CD4-positive, alpha-beta T cell (primary cell): ENCODE results near the gene KRTAP10-2. TPM values are rescaled to one million over a fixed set of nuclear protein-coding genes. Genes with fewer than 3 reads are reported as not detected.

Source experiments
- ATAC-seq: fragments of 200-7000 bp; cut with Tn5 transposase; one replicate; pipeline ENCODE4 v1.10.0; 2022; ENCODE audit warnings: mild to moderate bottlenecking; ENCODE audit not compliant: poor library complexity
- CTCF ChIA-PET: fragments of 350-600 bp; sonication (Branson Sonifier 250); formaldehyde crosslinking; loops from one replicate; lab custom pipeline; 2021; ENCODE audit warnings: antibody characterized with exemption, inconsistent platforms; lab: Charles Lee
- POLR2A ChIA-PET: fragments of 350-600 bp; sonication (Branson Sonifier 250); formaldehyde crosslinking; loops from one replicate; lab custom pipeline; 2021; ENCODE audit warnings: antibody characterized with exemption, inconsistent platforms; lab: Charles Lee
- DNase-seq, 14 experiments: peaks; one replicate each; pipeline ENCODE4 v3.0.0-alpha.2; 2013 to 2020; ENCODE audit warnings: mixed read lengths in 2 of 14
- H3K27ac ChIP-seq, 2 donors: one replicate each; pipeline versions ENCODE4 v1.5.1 to v1.7.0; 2013; ENCODE audit warnings: low read length in 2 of 2, low read depth in 1 of 2, mild to moderate bottlenecking in 1 of 2
- H3K27me3 ChIP-seq, 2 experiments: 1 replicate in 1 of 2; 2 replicates in 1 of 2; pipeline versions ENCODE4 v1.6.1 to v1.7.0; 2013; ENCODE audit warnings: low read length in 2 of 2, control low read depth in 1 of 2, mild to moderate bottlenecking in 1 of 2, moderate library complexity in 1 of 2; ENCODE audit not compliant: insufficient read depth in 2 of 2, control insufficient read depth in 1 of 2
- H3K36me3 ChIP-seq: one replicate; pipeline ENCODE4 v1.6.1; 2013; ENCODE audit warnings: low read length, control low read depth; ENCODE audit not compliant: insufficient read depth
- H3K4me1 ChIP-seq: one replicate; pipeline ENCODE4 v1.6.1; 2013; ENCODE audit warnings: low read length, control low read depth; ENCODE audit not compliant: insufficient read depth
- H3K4me3 ChIP-seq: one replicate; pipeline ENCODE4 v1.5.1; 2013; ENCODE audit warnings: mild to moderate bottlenecking, low read length, moderate library complexity
- H3K9me3 ChIP-seq, 2 experiments: 1 replicate in 1 of 2; 2 replicates in 1 of 2; pipeline versions ENCODE4 v1.6.1 to v1.7.0; 2013; ENCODE audit warnings: low read length in 2 of 2, mild to moderate bottlenecking in 2 of 2, control low read depth in 1 of 2, moderate library complexity in 1 of 2; ENCODE audit not compliant: control insufficient read depth in 1 of 2, insufficient read depth in 1 of 2
- H3K27ac Mint-ChIP-seq: one replicate; pipeline ENCODE4 v1.8.0; 2020; ENCODE audit warnings: mixed read lengths
- H3K27me3 Mint-ChIP-seq: one replicate; pipeline ENCODE4 v1.8.0; 2021; ENCODE audit warnings: mixed read lengths
- H3K36me3 Mint-ChIP-seq: one replicate; pipeline ENCODE4 v1.8.0; 2021; ENCODE audit warnings: low read depth, mixed read lengths
- H3K4me1 Mint-ChIP-seq: one replicate; pipeline ENCODE4 v1.8.0; 2021; ENCODE audit warnings: low read depth, mixed read lengths
- H3K4me3 Mint-ChIP-seq: one replicate; pipeline ENCODE4 v1.8.0; 2020; ENCODE audit warnings: mild to moderate bottlenecking, mixed read lengths
- H3K9me3 Mint-ChIP-seq: one replicate; pipeline ENCODE4 v1.8.0; 2020; ENCODE audit warnings: mixed read lengths
- CTCF ChIP-seq: fragments of 200-600 bp; IDR thresholded peaks from one replicate; pipeline ENCODE4 v1.8.0; 2022; ENCODE audit warnings: antibody characterized with exemption, mild to moderate bottlenecking
- intact Hi-C, 2 experiments: fragments of 100-400 bp; cut with DNase I in 1 of 2; cut with micrococcal nuclease in 1 of 2; formaldehyde crosslinking; loops; one replicate each; pipeline versions ENCODE4 v1.15.1 to v1.9.0; 2023 to 2025; cut with DNase I, micrococcal nuclease
- total RNA-seq, 174 experiments: library from RNA in 2 of 174; stranded (reverse) in 2 of 174; gene quantifications; one replicate each; pipeline ENCODE4 v1.2.3 and lab custom pipeline; 2021 to 2026

The KRTAP10-2 gene
- total RNA-seq, 2 experiments from 2014 or later, result not detected

- H3K4me3 ChIP-seq, result no peak overlapping the region
- no peak overlapping the region for H3K27ac Mint-ChIP-seq
- no peak overlapping the region for H3K4me3 Mint-ChIP-seq
- H3K4me1 ChIP-seq, result peaks cover 2% of the 10 kb centered on the region
- ChIA-PET POLR2A (no interaction called here), CTCF (no interaction called here)
- ATAC-seq, result no peak
- no peak overlapping the region for H3K27ac ChIP-seq
- intact Hi-C loops, result no loop called here
- no peaks in the 10 kb centered on the region for H3K27me3 ChIP-seq
- peaks cover 3% of the 10 kb centered on the region for H3K9me3 Mint-ChIP-seq
- no peak for DNase-seq
- peaks cover 0 to 18% of the 10 kb centered on the region in 2 experiments for H3K9me3 ChIP-seq
- peaks cover 5% of the 10 kb centered on the region for H3K27me3 Mint-ChIP-seq
- H3K4me1 Mint-ChIP-seq, result peaks cover 9% of the 10 kb centered on the region
- H3K36me3 ChIP-seq, result no peaks in the 10 kb centered on the region
- TF ChIP-seq CTCF, result no peak
- no peaks in the 10 kb centered on the region for H3K36me3 Mint-ChIP-seq
Measured at GRCh38 chr21:44569861-44570517, 18.7 kb upstream of the KRTAP10-2 start.

GRCh38 chr21:44568667-44569556 is 17.6 kb upstream of the KRTAP10-2 start:
- H3K4me3 ChIP-seq, result no peak overlapping the region
- DNase-seq (peak in 1 of 14 experiments; percentile 7), ATAC-seq (no peak)
- no peaks in the 10 kb centered on the region for H3K4me1 ChIP-seq
- ChIA-PET CTCF (no interaction called here), POLR2A (no interaction called here)
- peaks cover 0 to 10% of the 10 kb centered on the region in 2 experiments for H3K9me3 ChIP-seq
- no peaks in the 10 kb centered on the region for H3K36me3 Mint-ChIP-seq
- intact Hi-C loops, result no loop called here
- peaks cover 5% of the 10 kb centered on the region for H3K27me3 Mint-ChIP-seq
- no peak overlapping the region for H3K27ac ChIP-seq
- no peak for TF ChIP-seq CTCF
- H3K9me3 Mint-ChIP-seq, result peaks cover 3% of the 10 kb centered on the region
- no peak overlapping the region for H3K4me3 Mint-ChIP-seq
- no peak overlapping the region for H3K27ac Mint-ChIP-seq
- H3K4me1 Mint-ChIP-seq, result peaks cover 17% of the 10 kb centered on the region
- H3K27me3 ChIP-seq, result no peaks in the 10 kb centered on the region
- no peaks in the 10 kb centered on the region for H3K36me3 ChIP-seq

GRCh38 chr21:44568261-44568660 is 17.0 kb upstream of the KRTAP10-2 start:
- Histone ChIP-seq H3K9me3 (peaks cover 0 to 10% of the 10 kb centered on the region in 2 experiments), H3K36me3 (no peaks in the 10 kb centered on the region), H3K4me1 (no peaks in the 10 kb centered on the region), H3K4me3 (no peak overlapping the region), H3K27ac (no peak overlapping the region), H3K27me3 (no peaks in the 10 kb centered on the region)
- Mint-ChIP-seq H3K27me3 (peaks cover 5% of the 10 kb centered on the region), H3K36me3 (no peaks in the 10 kb centered on the region), H3K4me3 (no peak overlapping the region), H3K4me1 (peaks cover 17% of the 10 kb centered on the region), H3K9me3 (peaks cover 3% of the 10 kb centered on the region), H3K27ac (no peak overlapping the region)
- ChIA-PET CTCF (no interaction called here), POLR2A (no interaction called here)
- ATAC-seq (no peak), DNase-seq (no peak)
- intact Hi-C loops, result no loop called here
- TF ChIP-seq CTCF, result no peak
